H9 (cell line): ENCODE measurements around the gene ENKUR. TPM values are rescaled to one million over a fixed set of nuclear protein-coding genes. Genes with fewer than 3 reads are reported as not detected.

ENCODE experiments used
- DNase-seq: peaks from one replicate; pipeline ENCODE4 v3.0.0-alpha.2; 2017
- H2AFZ ChIP-seq: one replicate; pipeline ENCODE4 v1.6.1; 2013; ENCODE audit warnings: mild to moderate bottlenecking, low read length, control low read depth, moderate library complexity
- H2AK5ac ChIP-seq: 2 replicates; pipeline ENCODE4 v1.6.1; 2013; ENCODE audit warnings: low read length, control low read depth, mixed read lengths; ENCODE audit not compliant: insufficient read length
- H2BK120ac ChIP-seq: one replicate; pipeline ENCODE4 v1.6.1; 2013; ENCODE audit warnings: low read depth, mild to moderate bottlenecking, low read length, control low read depth, inconsistent platforms; ENCODE audit not compliant: poor library complexity, severe bottlenecking
- H2BK12ac ChIP-seq: 2 replicates; pipeline ENCODE4 v1.6.1; 2013; ENCODE audit warnings: low read length, control low read depth, mixed read lengths, low read depth; ENCODE audit not compliant: insufficient read length
- H2BK15ac ChIP-seq: 2 replicates; pipeline ENCODE4 v1.6.1; 2013; ENCODE audit warnings: low read depth, low read length, control low read depth
- H2BK20ac ChIP-seq: one replicate; pipeline ENCODE4 v1.6.1; 2013; ENCODE audit warnings: low read depth, mild to moderate bottlenecking, low read length, control low read depth, inconsistent platforms; ENCODE audit not compliant: poor library complexity, severe bottlenecking
- H2BK5ac ChIP-seq: 2 replicates; pipeline ENCODE4 v1.6.1; 2013; ENCODE audit warnings: low read length, control low read depth, mixed read lengths; ENCODE audit not compliant: insufficient read length
- H3K14ac ChIP-seq: 2 replicates; pipeline ENCODE4 v1.6.1; 2013; ENCODE audit warnings: low read length, control low read depth; ENCODE audit not compliant: insufficient read depth
- H3K18ac ChIP-seq: 2 replicates; pipeline ENCODE4 v1.6.1; 2013; ENCODE audit warnings: low read depth, mild to moderate bottlenecking, mixed read lengths, low read length, control low read depth; ENCODE audit not compliant: insufficient read length
- H3K23ac ChIP-seq: 2 replicates; pipeline ENCODE4 v1.6.1; 2013; ENCODE audit warnings: low read length, control low read depth, mixed read lengths, low read depth; ENCODE audit not compliant: insufficient read length
- H3K23me2 ChIP-seq: 2 replicates; pipeline ENCODE4 v1.6.1; 2013; ENCODE audit warnings: low read depth, mild to moderate bottlenecking, mixed read lengths, low read length, control low read depth; ENCODE audit not compliant: insufficient read length, poor library complexity, severe bottlenecking
- H3K27ac ChIP-seq: 2 replicates; pipeline ENCODE4 v1.5.1; 2013; ENCODE audit warnings: low read length, control low read depth, mixed read lengths, low read depth; ENCODE audit not compliant: insufficient read length
- H3K27me3 ChIP-seq: 2 replicates; pipeline ENCODE4 v1.6.1; 2013; ENCODE audit warnings: low read length, control low read depth, inconsistent platforms; ENCODE audit not compliant: insufficient read depth
- H3K4ac ChIP-seq: 2 replicates; pipeline ENCODE4 v1.6.1; 2013; ENCODE audit warnings: low read depth, mild to moderate bottlenecking, control low read depth, inconsistent platforms, low read length, moderate library complexity
- H3K4me1 ChIP-seq: 2 replicates; pipeline ENCODE4 v1.6.1; 2013; ENCODE audit warnings: low read length, control low read depth, inconsistent platforms; ENCODE audit not compliant: insufficient read depth
- H3K4me2 ChIP-seq: 2 replicates; pipeline ENCODE4 v1.6.1; 2013; ENCODE audit warnings: low read length, control low read depth, mixed read lengths; ENCODE audit not compliant: insufficient read length, insufficient read depth
- H3K56ac ChIP-seq: 2 replicates; pipeline ENCODE4 v1.6.1; 2013; ENCODE audit warnings: low read depth, mild to moderate bottlenecking, mixed read lengths, low read length, control low read depth; ENCODE audit not compliant: insufficient read length
- H3K79me1 ChIP-seq: 2 replicates; pipeline ENCODE4 v1.6.1; 2013; ENCODE audit warnings: low read depth, mild to moderate bottlenecking, moderate library complexity, low read length, control low read depth, inconsistent platforms; ENCODE audit not compliant: insufficient read depth, poor library complexity, severe bottlenecking
- H3K79me2 ChIP-seq: 2 replicates; pipeline ENCODE4 v1.6.1; 2013; ENCODE audit warnings: low read length, control low read depth, inconsistent platforms; ENCODE audit not compliant: insufficient read depth
- H3K9ac ChIP-seq: 2 replicates; pipeline ENCODE4 v1.6.1; 2013; ENCODE audit warnings: low read length, control low read depth, mixed read lengths; ENCODE audit not compliant: insufficient read length; ENCODE audit errors: extremely low read depth
- H3K9me3 ChIP-seq: one replicate; pipeline ENCODE4 v1.6.1; 2013; ENCODE audit warnings: low read depth, low read length, inconsistent platforms; ENCODE audit not compliant: control insufficient read depth
- H3T11ph ChIP-seq: one replicate; pipeline ENCODE4 v1.6.1; 2013; ENCODE audit warnings: mild to moderate bottlenecking, low read length, control low read depth, inconsistent platforms
- H4K20me1 ChIP-seq: one replicate; pipeline ENCODE4 v1.6.1; 2013; ENCODE audit not compliant: control insufficient read depth, insufficient read length, insufficient read depth
- H4K5ac ChIP-seq: 2 replicates; pipeline ENCODE4 v1.6.1; 2013; ENCODE audit warnings: low read depth, mild to moderate bottlenecking, mixed read lengths, low read length, control low read depth; ENCODE audit not compliant: insufficient read length
- H4K8ac ChIP-seq: replicated peaks from 2 replicates; pipeline ENCODE4 v1.6.1; 2013; ENCODE audit warnings: low read length, control low read depth, mixed read lengths, low read depth; ENCODE audit not compliant: insufficient read length
- H4K91ac ChIP-seq: 2 replicates; pipeline ENCODE4 v1.6.1; 2013; ENCODE audit warnings: low read depth, mild to moderate bottlenecking, moderate library complexity, mixed read lengths, low read length, control low read depth; ENCODE audit not compliant: insufficient read length
- H3K27ac Mint-ChIP-seq, 3 experiments: 2 replicates in 2 of 3; 3 replicates in 1 of 3; pipeline ENCODE4 v1.8.0; 2020 to 2021; ENCODE audit warnings: mixed read lengths in 3 of 3, mild to moderate bottlenecking in 1 of 3, moderate library complexity in 1 of 3
- H3K27me3 Mint-ChIP-seq: 2 replicates; pipeline ENCODE4 v1.8.0; 2021; ENCODE audit warnings: low read depth, mild to moderate bottlenecking, moderate library complexity, mixed read lengths
- H3K36me3 Mint-ChIP-seq, 3 experiments: 2 replicates in 2 of 3; 3 replicates in 1 of 3; pipeline ENCODE4 v1.8.0; 2020 to 2021; ENCODE audit warnings: low read depth in 3 of 3, mixed read lengths in 3 of 3; ENCODE audit not compliant: insufficient read depth in 1 of 3
- H3K4me1 Mint-ChIP-seq, 2 experiments: 2 replicates each; pipeline ENCODE4 v1.8.0; 2020; ENCODE audit warnings: mixed read lengths in 2 of 2
- H3K4me3 Mint-ChIP-seq, 2 experiments: 2 replicates in 1 of 2; 3 replicates in 1 of 2; pipeline ENCODE4 v1.8.0; 2020 to 2021; ENCODE audit warnings: mild to moderate bottlenecking in 2 of 2, mixed read lengths in 2 of 2, moderate library complexity in 1 of 2
- H3K9me3 Mint-ChIP-seq, 2 experiments: 2 replicates in 1 of 2; 3 replicates in 1 of 2; pipeline ENCODE4 v1.8.0; 2020; ENCODE audit warnings: mild to moderate bottlenecking in 2 of 2, mixed read lengths in 2 of 2, moderate library complexity in 1 of 2
- total RNA-seq: library from RNA; stranded (reverse); gene quantifications from 2 replicates; pipeline ENCODE4 v1.2.1, GENCODE V29; 2021
- TF ChIP-seq, protein P1 (sequence below): fragments of 200-600 bp; sonication (generic); conservative IDR thresholded peaks from 3 replicates; pipeline ENCODE4 v1.8.0; 2021; ENCODE audit warnings: antibody characterized with exemption, mild to moderate bottlenecking

ENKUR gene
- total RNA-seq, 1 experiment from 2014 or later = not detected

- no peak overlapping the region for H4K91ac ChIP-seq
- no peaks in the 10 kb centered on the region for H3K27me3 Mint-ChIP-seq
- H2BK15ac ChIP-seq = no peak overlapping the region
- no peak overlapping the region for H3T11ph ChIP-seq
- H3K23ac ChIP-seq = no peak overlapping the region
- H4K5ac ChIP-seq = no peak overlapping the region
- peaks cover 0 to 5% of the 10 kb centered on the region in 2 experiments; a peak in 3 of 4 replicates for H3K4me1 Mint-ChIP-seq
- no peak overlapping the region for H2BK5ac ChIP-seq
- H3K79me2 ChIP-seq = no peaks in the 10 kb centered on the region
- DNase-seq = no peak
- no peak overlapping the region for H3K18ac ChIP-seq
- H4K20me1 ChIP-seq = no peaks in the 10 kb centered on the region
- no peak overlapping the region for H2BK12ac ChIP-seq
- H3K56ac ChIP-seq = no peak overlapping the region
- H3K4me1 ChIP-seq = no peaks in the 10 kb centered on the region
- H3K27ac Mint-ChIP-seq = no peak overlapping the region
- no peaks in the 10 kb centered on the region for H3K79me1 ChIP-seq
- no peak overlapping the region for H3K4me3 Mint-ChIP-seq
- no peak overlapping the region for H2BK20ac ChIP-seq
- H3K9me3 Mint-ChIP-seq = no peaks in the 10 kb centered on the region
- no peaks in the 10 kb centered on the region for H3K27me3 ChIP-seq
- H4K8ac ChIP-seq = no peak overlapping the region
- H3K9me3 ChIP-seq = no peaks in the 10 kb centered on the region
- H2BK120ac ChIP-seq = no peak overlapping the region
- no peak overlapping the region for H2AFZ ChIP-seq
- H3K4ac ChIP-seq = no peak overlapping the region
- no peaks in the 10 kb centered on the region for H3K36me3 Mint-ChIP-seq
- H2AK5ac ChIP-seq = no peak overlapping the region
- H3K14ac ChIP-seq = no peak overlapping the region
- H3K23me2 ChIP-seq = no peaks in the 10 kb centered on the region
- no peak overlapping the region for H3K4me2 ChIP-seq
- H3K27ac ChIP-seq = no peak overlapping the region
- H3K9ac ChIP-seq = no peak overlapping the region
- TF ChIP-seq, protein P1, sequence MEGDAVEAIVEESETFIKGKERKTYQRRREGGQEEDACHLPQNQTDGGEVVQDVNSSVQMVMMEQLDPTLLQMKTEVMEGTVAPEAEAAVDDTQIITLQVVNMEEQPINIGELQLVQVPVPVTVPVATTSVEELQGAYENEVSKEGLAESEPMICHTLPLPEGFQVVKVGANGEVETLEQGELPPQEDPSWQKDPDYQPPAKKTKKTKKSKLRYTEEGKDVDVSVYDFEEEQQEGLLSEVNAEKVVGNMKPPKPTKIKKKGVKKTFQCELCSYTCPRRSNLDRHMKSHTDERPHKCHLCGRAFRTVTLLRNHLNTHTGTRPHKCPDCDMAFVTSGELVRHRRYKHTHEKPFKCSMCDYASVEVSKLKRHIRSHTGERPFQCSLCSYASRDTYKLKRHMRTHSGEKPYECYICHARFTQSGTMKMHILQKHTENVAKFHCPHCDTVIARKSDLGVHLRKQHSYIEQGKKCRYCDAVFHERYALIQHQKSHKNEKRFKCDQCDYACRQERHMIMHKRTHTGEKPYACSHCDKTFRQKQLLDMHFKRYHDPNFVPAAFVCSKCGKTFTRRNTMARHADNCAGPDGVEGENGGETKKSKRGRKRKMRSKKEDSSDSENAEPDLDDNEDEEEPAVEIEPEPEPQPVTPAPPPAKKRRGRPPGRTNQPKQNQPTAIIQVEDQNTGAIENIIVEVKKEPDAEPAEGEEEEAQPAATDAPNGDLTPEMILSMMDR = no peak
Observed at GRCh38 chr10:24971374-24971773, 44.6 kb downstream of the ENKUR start.
